ENCODE results near the gene JMJD8. TPM values are rescaled to one million over a fixed set of nuclear protein-coding genes. Genes with fewer than 3 reads are reported as not detected.
A peak's percentile ranks its signal among the peaks of the same experiment; 100 is the strongest.

JMJD8 gene
- total and polyA plus RNA-seq, 10 of the 15 experiments (the other 5 are each of a cell fraction or from before 2014, with no cell fraction given): 1.00 to 50.4 (median 30.7) TPM

DNA sequence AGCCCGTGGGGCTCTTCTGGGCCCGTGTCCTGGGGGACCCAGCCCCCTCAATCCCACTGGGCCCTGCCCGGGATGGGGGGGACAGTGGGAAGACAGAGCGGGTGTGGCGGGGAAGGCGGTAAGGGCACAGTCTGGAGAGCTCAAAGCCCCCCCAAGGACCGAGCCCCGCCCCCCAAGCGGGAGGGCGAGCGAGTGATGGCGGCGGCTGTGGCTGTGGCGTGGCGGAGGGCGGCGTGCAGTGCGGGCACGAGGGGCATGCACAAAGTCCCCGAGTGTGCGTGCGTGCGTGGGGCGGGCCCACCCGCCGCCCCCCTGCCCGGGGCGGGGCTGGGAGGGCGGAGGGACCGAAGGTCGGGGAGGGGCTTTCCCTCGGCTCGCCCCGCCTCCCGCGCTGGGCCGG is 9.6 kb upstream of the JMJD8 start:
- ChIA-PET POLR2A (interaction anchor here (0.6 to 2.0 kb wide), 2 partner anchors 22 to 194 kb away, joined by 4 to 7 read pairs; partner anchors contain the start of gene METRN), SMC1A (ENCODE audit: uncharacterized antibody, unreplicated experiment) (no interaction called here), RAD21 (ENCODE audit: unreplicated experiment) (no interaction called here), CTCF (no interaction called here)
- H3K4me3 ChIP-seq: no peak overlapping the region
- no TSS peak for BruUV-seq (replicated peaks)
- peaks cover 12% of the 10 kb centered on the region for H3K4me1 ChIP-seq (ENCODE audit: control insufficient read depth, insufficient read depth, low read length)
- peaks cover 9% of the 10 kb centered on the region for H3K79me2 ChIP-seq (ENCODE audit: control insufficient read depth, insufficient read depth, low read length)
- no peak overlapping the region for H3K9ac ChIP-seq (ENCODE audit: control insufficient read depth, insufficient read depth, low read length)
- peaks cover 2 to 6% of the 10 kb centered on the region in 2 experiments; a peak in 3 of 4 replicates for H3K27me3 ChIP-seq (replicated peaks in 1 of 2; ENCODE audit: control insufficient read depth in 2 of 2, insufficient read depth in 2 of 2, low read length in 1 of 2)
- intact Hi-C loops (cut with micrococcal nuclease; ENCODE audit: unreplicated experiment) (no loop called here), in situ Hi-C loops (cut with MboI) (no loop called here)
- ATAC-seq (no peak), DNase-seq (ENCODE audit: low read depth, low spot score) (no peak), FAIRE-seq (no peak)
- H3K27ac ChIP-seq (ENCODE audit: control insufficient read depth, insufficient read depth): no peak overlapping the region
- H2AFZ ChIP-seq (ENCODE audit: control insufficient read depth, low read depth, low read length): no peak overlapping the region
- peak in 1 of 2 experiments; percentile 86; a peak in 2 of 4 replicates for TF ChIP-seq BHLHE40 (IDR thresholded peaks at IDR 0.05; ENCODE audit: borderline replicate concordance in 1 of 2, low read depth in 2 of 2, low read length in 1 of 2)
- TF ChIP-seq MXI1 (IDR thresholded peaks at IDR 0.05; ENCODE audit: low read depth, low read length): no peak
- no peak overlapping the region; the same call in 1 of the 2 replicates for H3K4me2 ChIP-seq (ENCODE audit: control insufficient read depth, insufficient read depth)
- 5% methylated on average over 18 of the region's 37 CpGs for WGBS (ENCODE audit: insufficient coverage, insufficient replicate concordance, low lambda C conversion rate, missing lambda C conversion rate)
- H4K20me1 ChIP-seq (ENCODE audit: control insufficient read depth, insufficient read depth): no peaks in the 10 kb centered on the region
- no peaks in the 10 kb centered on the region for H3K36me3 ChIP-seq (ENCODE audit: control insufficient read depth in 2 of 2, insufficient read depth in 2 of 2, low read length in 1 of 2)
- H3K9me3 ChIP-seq (replicated peaks; ENCODE audit: control insufficient read depth, insufficient read depth, low read length): no peaks in the 10 kb centered on the region; the same call in 2 of the 3 replicates

DNA sequence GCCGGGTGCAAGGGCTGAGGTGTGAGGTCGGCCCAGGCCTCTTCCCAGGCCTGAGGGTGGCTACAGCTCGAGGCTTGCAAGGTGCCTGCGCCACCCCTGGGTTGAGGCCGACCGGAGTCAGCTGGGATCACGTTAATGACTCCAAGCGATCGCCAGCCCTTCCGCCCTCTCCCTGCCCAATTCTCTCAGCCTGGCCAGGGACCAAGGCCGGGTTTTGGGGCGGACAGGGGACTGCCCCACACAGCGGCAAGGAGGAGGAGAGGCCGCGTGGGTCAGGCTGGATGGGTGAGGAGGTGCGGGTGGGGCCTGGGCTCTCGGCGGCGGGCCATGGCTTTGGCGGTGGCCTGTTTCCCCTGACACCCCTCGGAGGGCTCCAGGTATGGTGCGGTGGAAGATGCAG is 9.2 kb upstream of the JMJD8 start:
- no peaks in the 10 kb centered on the region for H3K36me3 ChIP-seq (ENCODE audit: control insufficient read depth in 2 of 2, insufficient read depth in 2 of 2, low read length in 1 of 2)
- no peak overlapping the region for H2AFZ ChIP-seq (ENCODE audit: control insufficient read depth, low read depth, low read length)
- H3K9ac ChIP-seq (ENCODE audit: control insufficient read depth, insufficient read depth, low read length): no peak overlapping the region
- WGBS (ENCODE audit: insufficient coverage, insufficient replicate concordance, low lambda C conversion rate, missing lambda C conversion rate): 52% methylated on average over 19 of the region's 22 CpGs
- H3K27me3 ChIP-seq (replicated peaks in 1 of 2; ENCODE audit: control insufficient read depth in 2 of 2, insufficient read depth in 2 of 2, low read length in 1 of 2): peaks cover 2 to 6% of the 10 kb centered on the region in 2 experiments; a peak in 3 of 4 replicates
- ATAC-seq (no peak), FAIRE-seq (no peak), DNase-seq (ENCODE audit: low read depth, low spot score) (no peak)
- ChIA-PET RAD21 (ENCODE audit: unreplicated experiment) (no interaction called here), CTCF (no interaction called here), SMC1A (ENCODE audit: uncharacterized antibody, unreplicated experiment) (no interaction called here), POLR2A (interaction anchor here (0.6 kb wide), 1 partner anchor 194 kb away, joined by 4 read pairs; no protein-coding TSS in a partner anchor)
- H3K4me3 ChIP-seq: no peak overlapping the region
- intact Hi-C loops (cut with micrococcal nuclease; ENCODE audit: unreplicated experiment): no loop called here
- peaks cover 9% of the 10 kb centered on the region for H3K79me2 ChIP-seq (ENCODE audit: control insufficient read depth, insufficient read depth, low read length)
- H3K4me2 ChIP-seq (ENCODE audit: control insufficient read depth, insufficient read depth): no peak overlapping the region
- H3K4me1 ChIP-seq (ENCODE audit: control insufficient read depth, insufficient read depth, low read length): peaks cover 12% of the 10 kb centered on the region
- no peaks in the 10 kb centered on the region; the same call in 2 of the 3 replicates for H3K9me3 ChIP-seq (replicated peaks; ENCODE audit: control insufficient read depth, insufficient read depth, low read length)
- H3K27ac ChIP-seq (ENCODE audit: control insufficient read depth, insufficient read depth): no peak overlapping the region
- TF ChIP-seq SMARCA5 (IDR thresholded peaks at IDR 0.05) (no peak), BCL11A (IDR thresholded peaks at IDR 0.05; ENCODE audit: low read depth, low read length) (no peak), PAX5 (IDR thresholded peaks at IDR 0.05; ENCODE audit: borderline replicate concordance, low read depth, low read length) (no peak), NR2C1 (IDR thresholded peaks at IDR 0.05) (no peak)
- no TSS peak for BruUV-seq (replicated peaks)
- H4K20me1 ChIP-seq (ENCODE audit: control insufficient read depth, insufficient read depth): no peaks in the 10 kb centered on the region
- in situ Hi-C loops (cut with MboI): no loop called here
